Measurements from ENCODE around the gene FOXA1.

- TF ChIP-seq EP300 (IDR thresholded peaks at IDR 0.05) (no peak), POLR2AphosphoS5 (IDR thresholded peaks at IDR 0.05) (no peak), CTCF (IDR thresholded peaks at IDR 0.05) (no peak)
Measured at GRCh38 chr14:37551119-37551518, 43.9 kb downstream of the FOXA1 start.
